ENCODE results near the gene IRF2BP2. TPM values are rescaled to one million over a fixed set of nuclear protein-coding genes. Genes with fewer than 3 reads are reported as not detected.
A peak's percentile ranks its signal among the peaks of the same experiment; 100 is the strongest.

The IRF2BP2 gene
- total RNA-seq, 4 donors from 2014 or later = 106 to 125 (median 115) TPM

DNA sequence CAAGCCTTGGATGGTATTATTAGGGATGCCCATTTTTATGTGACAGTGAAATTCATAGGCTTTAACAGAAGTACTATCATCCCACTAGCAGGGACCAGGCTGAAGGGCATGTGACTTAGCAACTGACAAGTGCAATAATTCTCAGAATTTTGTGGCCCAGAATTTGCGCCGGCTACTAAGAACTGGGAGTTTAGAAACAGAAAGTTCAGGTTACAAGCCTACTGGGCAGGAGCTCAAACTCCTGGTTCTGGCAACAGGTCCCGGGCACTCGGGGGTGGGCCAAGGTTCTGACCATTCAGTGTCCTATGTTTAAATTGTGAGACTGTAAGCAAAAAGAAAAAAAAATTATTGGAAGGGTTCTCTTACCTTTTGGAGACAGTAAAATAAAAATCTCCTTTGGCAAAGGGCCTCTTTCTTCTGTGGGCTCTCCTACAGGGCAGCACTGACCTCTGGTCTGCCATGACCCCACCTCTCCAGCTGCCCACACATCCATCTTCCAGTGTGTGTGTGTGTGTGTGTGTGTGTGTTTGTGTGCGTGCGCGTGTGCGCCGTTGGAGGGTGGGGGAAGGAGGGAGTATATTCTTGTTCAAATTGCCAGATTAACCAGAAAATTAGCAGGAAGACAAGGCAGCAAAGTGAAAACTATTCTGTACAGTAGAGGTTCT is 26.1 kb downstream of the IRF2BP2 start:
- Histone ChIP-seq H3K9me3 (no peaks in the 10 kb centered on the region), H3K27ac (peak overlapping the region in 1 of 3 donors; percentile 15), H3K4me1 (peaks cover 0 to 14% of the 10 kb centered on the region in 2 donors), H3K27me3 (no peaks in the 10 kb centered on the region), H3K36me3 (no peaks in the 10 kb centered on the region), H3K4me3 (replicated peaks in 1 of 3) (no peak overlapping the region)
- intact Hi-C loops (cut with DNase I) = no loop called here
- DNase-seq = no peak
- 77 to 80% methylated on average over 9 of the region's 9 CpGs for WGBS, 2 donors
- TF ChIP-seq POLR2A (IDR thresholded peaks at IDR 0.05) = no peak
- TF ChIP-seq, protein P1, sequence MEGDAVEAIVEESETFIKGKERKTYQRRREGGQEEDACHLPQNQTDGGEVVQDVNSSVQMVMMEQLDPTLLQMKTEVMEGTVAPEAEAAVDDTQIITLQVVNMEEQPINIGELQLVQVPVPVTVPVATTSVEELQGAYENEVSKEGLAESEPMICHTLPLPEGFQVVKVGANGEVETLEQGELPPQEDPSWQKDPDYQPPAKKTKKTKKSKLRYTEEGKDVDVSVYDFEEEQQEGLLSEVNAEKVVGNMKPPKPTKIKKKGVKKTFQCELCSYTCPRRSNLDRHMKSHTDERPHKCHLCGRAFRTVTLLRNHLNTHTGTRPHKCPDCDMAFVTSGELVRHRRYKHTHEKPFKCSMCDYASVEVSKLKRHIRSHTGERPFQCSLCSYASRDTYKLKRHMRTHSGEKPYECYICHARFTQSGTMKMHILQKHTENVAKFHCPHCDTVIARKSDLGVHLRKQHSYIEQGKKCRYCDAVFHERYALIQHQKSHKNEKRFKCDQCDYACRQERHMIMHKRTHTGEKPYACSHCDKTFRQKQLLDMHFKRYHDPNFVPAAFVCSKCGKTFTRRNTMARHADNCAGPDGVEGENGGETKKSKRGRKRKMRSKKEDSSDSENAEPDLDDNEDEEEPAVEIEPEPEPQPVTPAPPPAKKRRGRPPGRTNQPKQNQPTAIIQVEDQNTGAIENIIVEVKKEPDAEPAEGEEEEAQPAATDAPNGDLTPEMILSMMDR (IDR thresholded peaks at IDR 0.05) = no peak

- TF ChIP-seq, protein P1 (IDR thresholded peaks at IDR 0.05) = no peak
- TF ChIP-seq POLR2A (IDR thresholded peaks at IDR 0.05) = no peak
- DNase-seq = no peak
- no peak overlapping the region for H3K4me3 ChIP-seq (replicated peaks in 1 of 3)
Observed at GRCh38 chr1:234582681-234583301, 27.2 kb downstream of the IRF2BP2 start.

DNA sequence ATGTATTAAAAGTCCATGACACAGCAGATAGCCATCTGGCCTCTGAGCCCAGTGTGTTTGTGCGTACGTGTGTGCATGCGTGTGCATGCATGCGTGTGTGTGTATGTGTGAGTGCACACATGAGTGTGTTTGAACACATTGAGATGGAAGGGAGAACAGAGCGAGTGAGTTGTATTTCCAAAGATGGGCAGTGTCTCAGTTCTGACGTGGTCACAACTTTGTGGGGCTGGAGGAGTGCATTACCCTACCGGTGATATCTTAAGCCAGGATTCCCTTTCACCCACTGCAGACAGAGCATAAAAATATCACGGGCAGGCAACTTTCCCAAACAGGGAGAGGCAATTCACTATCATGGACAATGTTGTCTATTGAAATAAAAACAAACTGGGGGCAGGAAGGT is 27.8 kb downstream of the IRF2BP2 start:
- Histone ChIP-seq H3K36me3 (no peaks in the 10 kb centered on the region), H3K4me3 (replicated peaks in 1 of 3) (no peak overlapping the region), H3K9me3 (no peaks in the 10 kb centered on the region), H3K27me3 (no peaks in the 10 kb centered on the region), H3K27ac (peak overlapping the region in 1 of 3 donors; percentile 15), H3K4me1 (peaks cover 0 to 14% of the 10 kb centered on the region in 2 donors)
- intact Hi-C loops (cut with DNase I) = no loop called here
- 75 to 77% methylated on average over 8 of the region's 8 CpGs for WGBS, 2 donors
- DNase-seq = no peak
- TF ChIP-seq, protein P1 (IDR thresholded peaks at IDR 0.05) = no peak
- TF ChIP-seq POLR2A (IDR thresholded peaks at IDR 0.05) = no peak

More at GRCh38 chr1:234582681-234583301, 27.2 kb downstream of the IRF2BP2 start:
- intact Hi-C loops (cut with DNase I) = no loop called here
- Histone ChIP-seq H3K9me3 (no peaks in the 10 kb centered on the region), H3K27me3 (no peaks in the 10 kb centered on the region), H3K4me1 (peaks cover 0 to 14% of the 10 kb centered on the region in 2 donors), H3K27ac (peak overlapping the region in 1 of 3 donors; percentile 15), H3K36me3 (no peaks in the 10 kb centered on the region)
- 58 to 70% methylated on average over 9 of the region's 9 CpGs for WGBS, 2 donors

DNA sequence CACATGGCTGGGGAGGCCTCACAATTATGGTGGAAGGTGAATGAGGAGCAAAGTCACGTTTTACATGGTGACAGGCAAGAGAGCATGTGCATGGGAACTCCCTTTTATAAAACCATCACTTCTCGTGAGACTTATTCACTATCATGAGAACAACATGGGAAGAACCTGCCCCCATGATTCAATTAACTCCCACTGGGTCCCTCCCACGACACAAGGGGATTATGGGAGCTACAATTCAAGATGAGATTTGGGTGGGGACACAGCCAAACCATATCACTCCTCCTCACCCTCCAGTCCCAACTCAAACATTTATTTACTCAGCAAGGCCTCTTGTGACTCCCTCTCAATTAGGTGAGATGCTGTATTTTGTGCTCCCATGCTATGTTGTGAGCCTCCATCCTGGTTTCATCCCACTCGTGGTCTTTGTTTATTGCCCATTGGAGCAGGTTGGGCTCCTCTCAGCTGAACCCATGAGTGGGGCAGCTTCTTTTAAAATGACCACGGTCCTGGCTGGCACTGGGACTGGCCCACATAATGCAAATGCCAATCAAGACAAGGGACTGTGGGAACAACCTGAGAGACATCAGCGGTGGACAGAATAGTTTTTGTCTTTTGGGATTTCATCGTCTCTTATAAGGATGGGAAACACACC is 28.8 kb downstream of the IRF2BP2 start:
- no peak for TF ChIP-seq POLR2A (IDR thresholded peaks at IDR 0.05)
- TF ChIP-seq, protein P1 (IDR thresholded peaks at IDR 0.05) = no peak
- WGBS, 2 donors = 88 to 90% methylated on average over 7 of the region's 7 CpGs
- Histone ChIP-seq H3K36me3 (no peaks in the 10 kb centered on the region), H3K4me1 (peaks cover 0 to 14% of the 10 kb centered on the region in 2 donors), H3K4me3 (replicated peaks in 1 of 3) (no peak overlapping the region), H3K27me3 (no peaks in the 10 kb centered on the region), H3K9me3 (no peaks in the 10 kb centered on the region), H3K27ac (no peak overlapping the region)
- intact Hi-C loops (cut with DNase I) = no loop called here
- no peak for DNase-seq

- no peaks in the 10 kb centered on the region for H3K36me3 ChIP-seq
- H3K27me3 ChIP-seq = no peaks in the 10 kb centered on the region
- no peak overlapping the region for H3K27ac ChIP-seq
- peaks cover 0 to 14% of the 10 kb centered on the region in 2 donors for H3K4me1 ChIP-seq
- intact Hi-C loops (cut with DNase I) = no loop called here
- DNase-seq = no peak
- no peaks in the 10 kb centered on the region for H3K9me3 ChIP-seq
- TF ChIP-seq, protein P1 (IDR thresholded peaks at IDR 0.05) = no peak
- no peak for TF ChIP-seq POLR2A (IDR thresholded peaks at IDR 0.05)
- H3K4me3 ChIP-seq (replicated peaks in 1 of 3) = no peak overlapping the region
Observed at GRCh38 chr1:234579967-234580366, 30.0 kb downstream of the IRF2BP2 start.

All from thyroid gland (tissue), 4 donors.